MG63 (cell line): Measurements from ENCODE around the gene CHRNA5. TPM values are rescaled to one million over a fixed set of nuclear protein-coding genes. Genes with fewer than 3 reads are reported as not detected.
A peak's percentile ranks its signal among the peaks of the same experiment; 100 is the strongest.
"Not testable (repeated sequence)": the region's sequence is repeated elsewhere in the genome, so short reads cannot be mapped to it uniquely, and the experiment has no call there.

ENCODE experiments used
- DNase-seq: peaks from one replicate; pipeline ENCODE4 v3.0.0-alpha.2; 2020
- H3K27me3 ChIP-seq: fragments of 250-450 bp; sonication (Bioruptor Pico); 2 replicates; pipeline ENCODE4 v1.5.1; 2020; ENCODE audit warnings: mild to moderate bottlenecking, moderate library complexity
- H3K36me3 ChIP-seq: fragments of 250-450 bp; sonication (Bioruptor Pico); 2 replicates; pipeline ENCODE4 v1.5.1; 2020; ENCODE audit warnings: mild to moderate bottlenecking, moderate library complexity
- H3K4me3 ChIP-seq: fragments of 250-450 bp; sonication (Bioruptor Pico); 2 replicates; pipeline ENCODE4 v1.5.1; 2020; ENCODE audit warnings: mild to moderate bottlenecking, moderate library complexity
- H3K9me3 ChIP-seq: fragments of 250-450 bp; sonication (Bioruptor Pico); 2 replicates; pipeline ENCODE4 v1.5.1; 2020; ENCODE audit warnings: mild to moderate bottlenecking, moderate library complexity
- total RNA-seq: library from RNA; depleted of rRNA; stranded (reverse); fragments of >200 nt; shearing (Covaris generic); gene quantifications from 2 replicates; pipeline ENCODE4 v1.2.3, GENCODE V29; 2014; ENCODE audit warnings: low replicate concordance

The CHRNA5 gene
- total RNA-seq, 1 experiment from 2014 or later = 3.9 TPM

- H3K9me3 ChIP-seq, H3K4me3 ChIP-seq, DNase-seq, H3K36me3 ChIP-seq: not testable (repeated sequence)
- H3K27me3 ChIP-seq = peaks cover 20% of the 10 kb centered on the region
Measured at GRCh38 chr15:78609551-78609950, 44.2 kb downstream of the CHRNA5 start.

GRCh38 chr15:78614021-78614420, 48.7 kb downstream of the CHRNA5 start:
- no peak overlapping the region for H3K4me3 ChIP-seq
- H3K36me3 ChIP-seq = no peaks in the 10 kb centered on the region
- no peaks in the 10 kb centered on the region for H3K9me3 ChIP-seq
- DNase-seq = no peak
- peaks cover 2% of the 10 kb centered on the region; the same call in 1 of the 2 replicates for H3K27me3 ChIP-seq

- H3K36me3 ChIP-seq = no peaks in the 10 kb centered on the region
- no peaks in the 10 kb centered on the region for H3K9me3 ChIP-seq
- peaks cover 11% of the 10 kb centered on the region for H3K27me3 ChIP-seq
- no peak for DNase-seq
- no peak overlapping the region for H3K4me3 ChIP-seq
Measured at GRCh38 chr15:78615151-78615589, 49.9 kb downstream of the CHRNA5 start.

GRCh38 chr15:78616506-78616905, 51.2 kb downstream of the CHRNA5 start:
- H3K36me3 ChIP-seq = no peaks in the 10 kb centered on the region
- H3K4me3 ChIP-seq = no peak overlapping the region

GRCh38 chr15:78617076-78617475, 51.8 kb downstream of the CHRNA5 start:
- Histone ChIP-seq H3K36me3 (no peaks in the 10 kb centered on the region), H3K9me3 (no peaks in the 10 kb centered on the region), H3K4me3 (no peak overlapping the region), H3K27me3 (peaks cover 29% of the 10 kb centered on the region)
- no peak for DNase-seq

More at GRCh38 chr15:78616506-78616905, 51.2 kb downstream of the CHRNA5 start:
- no peak for DNase-seq
- peaks cover 23% of the 10 kb centered on the region for H3K27me3 ChIP-seq
- no peaks in the 10 kb centered on the region for H3K9me3 ChIP-seq

GRCh38 chr15:78617516-78617915, 52.2 kb downstream of the CHRNA5 start:
- Histone ChIP-seq H3K4me3 (no peak overlapping the region), H3K27me3 (peaks cover 33% of the 10 kb centered on the region), H3K9me3 (no peaks in the 10 kb centered on the region), H3K36me3 (no peaks in the 10 kb centered on the region)
- no peak for DNase-seq

- H3K36me3 ChIP-seq = no peaks in the 10 kb centered on the region
- no peak overlapping the region for H3K4me3 ChIP-seq
- peaks cover 34% of the 10 kb centered on the region for H3K27me3 ChIP-seq
- H3K9me3 ChIP-seq = no peaks in the 10 kb centered on the region
- DNase-seq = no peak
Measured at GRCh38 chr15:78618064-78618463, 52.7 kb downstream of the CHRNA5 start.

- Histone ChIP-seq H3K36me3 (no peaks in the 10 kb centered on the region), H3K4me3 (no peak overlapping the region), H3K9me3 (no peaks in the 10 kb centered on the region), H3K27me3 (peaks cover 34% of the 10 kb centered on the region)
- DNase-seq = peak; percentile 76
Measured at GRCh38 chr15:78618490-78618934, 53.2 kb downstream of the CHRNA5 start.

- H3K4me3 ChIP-seq = no peak overlapping the region
- H3K27me3 ChIP-seq = peaks cover 34% of the 10 kb centered on the region
- no peaks in the 10 kb centered on the region for H3K9me3 ChIP-seq
- no peaks in the 10 kb centered on the region for H3K36me3 ChIP-seq
- no peak for DNase-seq
Measured at GRCh38 chr15:78619022-78619950, 54.0 kb downstream of the CHRNA5 start.

- no peak for DNase-seq
- H3K9me3 ChIP-seq = no peaks in the 10 kb centered on the region
- peak overlapping the region; percentile 6; the same call in 1 of the 2 replicates for H3K4me3 ChIP-seq
- no peaks in the 10 kb centered on the region for H3K36me3 ChIP-seq
- peaks cover 34% of the 10 kb centered on the region for H3K27me3 ChIP-seq
Measured at GRCh38 chr15:78620021-78620526, 54.8 kb downstream of the CHRNA5 start.

GRCh38 chr15:78620527-78621421, 55.5 kb downstream of the CHRNA5 start, which contains the start of gene CHRNA3:
Gene CHRNA3 (minus strand): TSS chr15:78620996. CDS start chr15:78620794, 202 bp downstream.
- Histone ChIP-seq H3K4me3 (peak within 1 kb of the TSS; percentile 6; the same call in 1 of the 2 replicates), H3K27me3 (peaks cover 34% of the 10 kb centered on the region)
- DNase-seq = no peak

GRCh38 chr15:78621810-78622402, 56.6 kb downstream of the CHRNA5 start:
- Histone ChIP-seq H3K36me3 (no peaks in the 10 kb centered on the region), H3K27me3 (peaks cover 34% of the 10 kb centered on the region), H3K9me3 (no peaks in the 10 kb centered on the region), H3K4me3 (no peak overlapping the region)
- no peak for DNase-seq

More at GRCh38 chr15:78620527-78621421, 55.5 kb downstream of the CHRNA5 start, which contains the start of gene CHRNA3:
- Histone ChIP-seq H3K9me3 (no peaks in the 10 kb centered on the region), H3K36me3 (no peaks in the 10 kb centered on the region)

GRCh38 chr15:78623786-78624497, 58.6 kb downstream of the CHRNA5 start:
- Histone ChIP-seq H3K27me3 (peaks cover 53% of the 10 kb centered on the region), H3K4me3 (no peak overlapping the region), H3K36me3 (no peaks in the 10 kb centered on the region), H3K9me3 (no peaks in the 10 kb centered on the region)
- no peak for DNase-seq

GRCh38 chr15:78624651-78625590, 59.6 kb downstream of the CHRNA5 start:
- H3K36me3 ChIP-seq = no peaks in the 10 kb centered on the region
- peaks cover 49% of the 10 kb centered on the region for H3K27me3 ChIP-seq
- no peaks in the 10 kb centered on the region for H3K9me3 ChIP-seq
- H3K4me3 ChIP-seq = no peak overlapping the region
- DNase-seq = no peak
